Right lobe of liver (tissue), 4 donors: ENCODE measurements around the gene IFNL4.

Source experiments
- CTCF ChIP-seq, 4 donors: fragments of 200-600 bp in 3 of 4; fragments of 450-650 bp in 1 of 4; IDR thresholded peaks; one replicate each; pipeline versions ENCODE4 v1.5.1 to v1.8.0; 2016 to 2022; ENCODE audit warnings: antibody characterized with exemption in 4 of 4, mild to moderate bottlenecking in 2 of 4
- POLR2A ChIP-seq: fragments of 450-650 bp; IDR thresholded peaks from one replicate; pipeline ENCODE4 v1.6.1; 2017; ENCODE audit warnings: antibody characterized with exemption, mild to moderate bottlenecking
- donor health status: DM: no; HTN: no; CAD: no.
- donor health status: DM: no; HTN: no; CAD: no.
- donor health status: DM: no; HTN: yes; CAD: no.

- TF ChIP-seq POLR2A (no peak), CTCF (IDR thresholded peaks at IDR 0.05) (no peak)
Measured at GRCh38 chr19:39293394-39293793, 44.7 kb upstream of the IFNL4 start.
